PC-9 (cell line): ENCODE results near the gene ERI3. TPM values are rescaled to one million over a fixed set of nuclear protein-coding genes. Genes with fewer than 3 reads are reported as not detected.

ENCODE experiments used
- BruUV-seq: library from RNA; stranded (reverse); fragments of 400-500 nt; replicated peaks from 2 replicates; lab custom pipeline; 2021; lab: Mats Ljungman, UMichigan
- CTCF ChIA-PET: fragments of 300-600 bp; sonication (Branson Sonifier 250); formaldehyde crosslinking; loops from one replicate; lab custom pipeline; 2022; ENCODE audit warnings: antibody characterized with exemption; lab: Charles Lee
- POLR2A ChIA-PET: fragments of 300-600 bp; sonication (Branson Sonifier 250); formaldehyde crosslinking; loops from one replicate; lab custom pipeline; 2022; ENCODE audit warnings: antibody characterized with exemption; ENCODE audit not compliant: unreplicated experiment; lab: Charles Lee
- DNase-seq, 2 experiments: peaks; one replicate each; pipeline versions ENCODE4 v3.0.0 to v3.0.0-alpha.2; 2015 to 2022; ENCODE audit warnings: mixed read lengths in 1 of 2
- H2AFZ ChIP-seq: fragments of 200-600 bp; sonication (generic); 2 replicates; pipeline ENCODE4 v1.8.1; 2017; ENCODE audit warnings: antibody characterized with exemption
- H3F3A ChIP-seq: fragments of 200-600 bp; sonication (generic); 2 replicates; pipeline ENCODE4 v1.8.1; 2017; ENCODE audit warnings: antibody characterized with exemption, mild to moderate bottlenecking, low read depth; ENCODE audit not compliant: insufficient read depth
- H3K27ac ChIP-seq: fragments of 200-600 bp; sonication (generic); 2 replicates; pipeline ENCODE4 v1.6.1; 2016; ENCODE audit warnings: mixed run types
- H3K27me3 ChIP-seq: fragments of 200-600 bp; sonication (generic); 2 replicates; pipeline ENCODE4 v1.6.1; 2016; ENCODE audit warnings: low read depth, mixed run types; ENCODE audit not compliant: insufficient read depth
- H3K36me3 ChIP-seq: fragments of 200-600 bp; sonication (generic); 2 replicates; pipeline ENCODE4 v1.6.1; 2016; ENCODE audit warnings: low read depth, mixed run types
- H3K4me1 ChIP-seq: fragments of 200-600 bp; sonication (generic); replicated peaks from 2 replicates; pipeline ENCODE4 v1.6.1; 2016; ENCODE audit warnings: mixed run types; ENCODE audit not compliant: insufficient read depth
- H3K4me2 ChIP-seq: fragments of 200-600 bp; sonication (generic); 2 replicates; pipeline ENCODE4 v1.6.1; 2017; ENCODE audit warnings: mixed run types
- H3K4me3 ChIP-seq: fragments of 200-600 bp; sonication (generic); 2 replicates; pipeline ENCODE4 v1.6.1; 2016; ENCODE audit warnings: mixed run types
- H3K79me2 ChIP-seq: fragments of 200-600 bp; sonication (generic); 2 replicates; pipeline ENCODE4 v1.6.1; 2017; ENCODE audit warnings: low read depth, mixed run types
- H3K9me2 ChIP-seq: fragments of 200-600 bp; sonication (generic); 2 replicates; pipeline ENCODE4 v1.8.1; 2017; ENCODE audit warnings: mild to moderate bottlenecking; ENCODE audit not compliant: insufficient read depth
- H3K9me3 ChIP-seq: fragments of 200-600 bp; sonication (generic); 2 replicates; pipeline ENCODE4 v1.8.1; 2016; ENCODE audit warnings: low read depth; ENCODE audit not compliant: insufficient read depth
- H4K20me1 ChIP-seq: fragments of 200-600 bp; sonication (generic); 2 replicates; pipeline ENCODE4 v1.8.1; 2017; ENCODE audit not compliant: insufficient read depth
- CTCF ChIP-seq: fragments of 200-600 bp; sonication (generic); conservative IDR thresholded peaks from 2 replicates; pipeline ENCODE4 v1.6.1; 2017; ENCODE audit warnings: mixed run types, antibody characterized with exemption, mild to moderate bottlenecking, moderate library complexity
- EZH2 ChIP-seq: fragments of 200-600 bp; sonication (generic); IDR thresholded peaks from 2 replicates; pipeline ENCODE4 v1.8.0; 2017; ENCODE audit warnings: antibody characterized with exemption, low read depth
- intact Hi-C: fragments of 100-400 bp; cut with micrococcal nuclease; formaldehyde crosslinking; loops from one replicate; pipeline ENCODE4 v1.10.0; 2022; ENCODE audit not compliant: unreplicated experiment
- total RNA-seq: library from RNA; stranded (reverse); gene quantifications from 2 replicates; pipeline ENCODE4 v1.2.3, GENCODE V29; 2021

Gene ERI3
- total RNA-seq, 1 experiment from 2014 or later, result 120 TPM

- no TSS peak for BruUV-seq
Measured at GRCh38 chr1:44222397-44223186, 132.5 kb downstream of the ERI3 start.

GRCh38 chr1:44221769-44222168, 133.3 kb downstream of the ERI3 start:
- no TSS peak for BruUV-seq
- ChIA-PET CTCF (no interaction called here), POLR2A (no interaction called here)
- no peak overlapping the region for H3K4me2 ChIP-seq
- intact Hi-C loops, result no loop called here
- no peaks in the 10 kb centered on the region for H3K79me2 ChIP-seq
- no peaks in the 10 kb centered on the region; the same call in 1 of the 2 replicates for H3K36me3 ChIP-seq
- no peaks in the 10 kb centered on the region for H4K20me1 ChIP-seq
- TF ChIP-seq CTCF (no peak), EZH2 (no peak)
- H3K9me3 ChIP-seq, result no peaks in the 10 kb centered on the region
- no peak for DNase-seq
- H2AFZ ChIP-seq, result no peak overlapping the region
- no peaks in the 10 kb centered on the region for H3K4me1 ChIP-seq
- H3K4me3 ChIP-seq, result no peak overlapping the region
- no peak overlapping the region for H3K27ac ChIP-seq
- no peaks in the 10 kb centered on the region for H3K27me3 ChIP-seq
- peaks cover 6% of the 10 kb centered on the region; the same call in 1 of the 2 replicates for H3F3A ChIP-seq
- H3K9me2 ChIP-seq, result no peaks in the 10 kb centered on the region

More at GRCh38 chr1:44222397-44223186, 132.5 kb downstream of the ERI3 start:
- Histone ChIP-seq H3K79me2 (no peaks in the 10 kb centered on the region), H4K20me1 (no peaks in the 10 kb centered on the region), H3K27ac (no peak overlapping the region), H2AFZ (no peak overlapping the region), H3K9me2 (no peaks in the 10 kb centered on the region), H3K4me2 (no peak overlapping the region), H3K27me3 (no peaks in the 10 kb centered on the region), H3K4me3 (no peak overlapping the region), H3K36me3 (no peaks in the 10 kb centered on the region; the same call in 1 of the 2 replicates), H3K4me1 (no peaks in the 10 kb centered on the region), H3K9me3 (no peaks in the 10 kb centered on the region), H3F3A (peaks cover 6% of the 10 kb centered on the region; the same call in 1 of the 2 replicates)
- intact Hi-C loops, result no loop called here
- ChIA-PET CTCF (no interaction called here), POLR2A (no interaction called here)
- DNase-seq, result no peak
- no peak for TF ChIP-seq CTCF
- no peak for TF ChIP-seq EZH2

GRCh38 chr1:44220755-44221154, 134.3 kb downstream of the ERI3 start:
- H3K27me3 ChIP-seq, result no peaks in the 10 kb centered on the region
- H3K79me2 ChIP-seq, result no peaks in the 10 kb centered on the region
- no TSS peak for BruUV-seq
- H2AFZ ChIP-seq, result no peak overlapping the region
- no peak overlapping the region for H3K4me2 ChIP-seq
- ChIA-PET CTCF (interaction anchor here (0.6 kb wide), 1 partner anchor 9 kb away, joined by 3 read pairs; no protein-coding TSS in a partner anchor), POLR2A (no interaction called here)
- no peak for DNase-seq
- H3K4me3 ChIP-seq, result no peak overlapping the region
- no peak overlapping the region for H3K27ac ChIP-seq
- no peaks in the 10 kb centered on the region for H3K9me2 ChIP-seq
- no peaks in the 10 kb centered on the region; the same call in 1 of the 2 replicates for H3K36me3 ChIP-seq
- peaks cover 12% of the 10 kb centered on the region; the same call in 1 of the 2 replicates for H3F3A ChIP-seq
- no peaks in the 10 kb centered on the region for H3K9me3 ChIP-seq
- H3K4me1 ChIP-seq, result no peaks in the 10 kb centered on the region
- H4K20me1 ChIP-seq, result no peaks in the 10 kb centered on the region
- intact Hi-C loops, result no loop called here
- TF ChIP-seq CTCF (no peak), EZH2 (no peak)
